MM.1S (cell line): Measurements from ENCODE around the gene TMEM176B.

Source experiments
- CTCF ChIP-seq: fragments of 300-600 bp; sonication (generic); IDR thresholded peaks from 2 replicates; pipeline ENCODE4 v1.5.1; 2016; ENCODE audit warnings: antibody characterized with exemption, low read length, mixed read lengths
- EZH2 ChIP-seq: fragments of 300-600 bp; sonication (generic); optimal IDR thresholded peaks from 2 replicates; pipeline ENCODE3; 2017; ENCODE audit warnings: low read depth, mild to moderate bottlenecking, antibody characterized with exemption, low read length, mixed read lengths

GRCh38 chr7:150830937-150831336 lies 30.8 kb upstream of the TMEM176B start:
- TF ChIP-seq CTCF (no peak), EZH2 (no peak)
